HG02623 (cell line): Measurements from ENCODE around the gene GRHPR.
A peak's percentile ranks its signal among the peaks of the same experiment; 100 is the strongest.
"Not testable (repeated sequence)": the region's sequence is repeated elsewhere in the genome, so short reads cannot be mapped to it uniquely, and the experiment has no call there.

Source experiments
- ATAC-seq: cut with Tn5 transposase; IDR thresholded peaks from one replicate; pipeline ENCODE4 v1.9.1; 2021; ENCODE audit warnings: moderate library complexity; ENCODE audit not compliant: unreplicated experiment

GRHPR gene

GRCh38 chr9:37422289-37423104, at the start of gene GRHPR:
Gene GRHPR (plus strand): TSS chr9:37422696. CDS start chr9:37422751, 55 bp downstream.
- ATAC-seq = peak; percentile 94

DNA sequence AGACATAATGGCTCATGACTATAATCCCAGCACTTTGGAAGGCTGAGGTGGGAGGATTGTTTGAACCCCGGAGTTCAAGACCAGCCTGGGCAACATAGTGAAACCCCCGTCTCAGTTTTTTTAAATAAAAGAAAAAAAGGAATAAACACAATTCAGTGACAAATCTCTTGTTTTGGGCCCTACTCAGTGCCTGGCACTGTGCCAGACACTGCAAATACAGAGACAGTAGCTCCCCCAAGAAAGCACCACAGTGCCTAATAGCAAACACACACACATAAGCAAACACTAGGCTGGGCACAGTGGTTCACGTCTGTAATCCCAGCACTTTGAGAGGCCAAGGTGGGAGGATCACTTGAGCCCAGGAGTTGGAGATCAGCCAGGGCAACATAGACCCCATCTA, 49.7 kb upstream of the GRHPR start:
- no peak for ATAC-seq

- ATAC-seq = no peak
Measured at GRCh38 chr9:37373621-37374020, 48.9 kb upstream of the GRHPR start.

DNA sequence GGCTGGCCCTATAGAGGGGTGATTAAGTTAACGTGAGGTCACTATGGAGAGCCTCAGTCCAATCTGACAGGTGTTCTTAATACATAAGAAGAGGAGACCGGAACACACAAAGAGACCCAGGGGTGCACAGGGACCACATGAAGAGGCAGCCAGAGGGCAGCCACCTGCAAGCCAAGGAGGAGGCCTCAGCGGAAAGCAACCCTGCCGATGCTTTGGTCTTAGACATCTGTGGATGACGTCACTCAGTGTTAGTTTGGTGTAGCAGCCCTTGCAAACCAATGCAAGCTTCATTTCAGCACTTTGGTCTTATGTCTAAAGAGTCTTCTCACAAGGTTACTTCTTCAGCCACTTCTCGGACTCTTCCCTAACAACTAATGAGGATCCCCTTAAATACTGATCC, 47.6 kb upstream of the GRHPR start:
- peak; percentile 39 for ATAC-seq

DNA sequence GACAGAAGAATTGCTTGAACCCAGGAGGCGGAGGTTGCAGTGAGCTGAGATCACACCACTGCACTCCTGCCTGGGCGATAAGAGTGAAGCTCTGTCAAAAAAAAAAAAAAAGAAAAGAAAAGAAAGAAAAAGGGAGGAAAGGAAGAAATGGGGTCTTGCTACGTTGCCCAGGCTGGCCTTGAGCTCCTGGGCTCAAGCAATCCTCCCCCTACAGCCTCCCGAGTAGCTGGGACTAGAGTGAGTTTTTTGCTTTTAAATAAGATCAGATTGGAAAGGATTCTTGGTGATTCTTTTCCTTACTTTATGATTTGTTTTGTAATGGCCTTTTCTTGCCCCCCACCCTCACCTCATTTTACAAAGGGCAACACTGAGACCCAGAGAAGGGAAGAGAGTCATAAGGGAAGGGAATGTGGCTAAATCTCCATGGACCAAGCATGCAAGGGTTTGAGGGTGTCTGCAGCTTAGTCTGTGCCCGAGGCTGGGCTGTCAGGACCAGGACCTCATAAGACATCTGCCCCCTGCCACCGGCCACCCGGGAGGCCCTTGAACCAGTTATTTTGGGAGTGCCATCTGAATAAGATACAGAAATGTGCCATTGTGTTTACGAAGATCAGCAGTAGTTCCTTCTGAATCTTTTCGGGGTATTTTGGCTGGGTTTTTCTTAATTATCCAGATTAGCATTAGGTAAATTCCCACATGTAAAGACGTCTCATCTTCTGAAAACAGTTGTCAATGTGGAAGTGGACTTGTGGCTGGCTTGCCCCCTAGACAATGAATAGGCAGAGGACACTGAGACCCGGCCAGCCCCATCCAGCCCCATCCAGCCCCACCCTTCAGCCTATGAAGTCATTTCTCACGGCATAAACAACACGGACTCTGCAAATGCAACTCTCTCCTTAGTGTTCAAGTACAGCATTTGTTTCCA, 44.5 kb upstream of the GRHPR start:
- no peak for ATAC-seq

DNA sequence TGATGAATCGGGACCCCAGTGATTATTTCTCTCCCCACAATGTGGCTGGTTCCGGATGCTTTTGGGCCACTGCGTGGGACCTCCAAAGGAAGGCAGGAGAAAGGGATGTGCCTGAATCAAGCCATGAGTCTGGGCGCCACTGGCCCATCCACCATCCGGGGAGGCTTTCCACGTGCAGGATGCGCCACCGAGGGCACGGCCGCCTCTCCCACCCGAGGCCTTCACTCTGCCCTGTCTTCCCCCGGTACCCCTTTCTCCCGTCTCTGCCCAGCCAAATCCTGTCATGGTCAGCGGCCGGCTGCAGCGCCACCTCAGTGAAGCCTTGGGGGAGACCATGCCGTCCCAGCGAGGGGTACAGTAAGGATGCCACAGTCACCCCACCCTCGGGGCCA, 43.9 kb upstream of the GRHPR start:
- no peak for ATAC-seq

GRCh38 chr9:37379835-37380234, 42.7 kb upstream of the GRHPR start:
- no peak for ATAC-seq

GRCh38 chr9:37380570-37380969, 41.9 kb upstream of the GRHPR start:
- no peak for ATAC-seq

DNA sequence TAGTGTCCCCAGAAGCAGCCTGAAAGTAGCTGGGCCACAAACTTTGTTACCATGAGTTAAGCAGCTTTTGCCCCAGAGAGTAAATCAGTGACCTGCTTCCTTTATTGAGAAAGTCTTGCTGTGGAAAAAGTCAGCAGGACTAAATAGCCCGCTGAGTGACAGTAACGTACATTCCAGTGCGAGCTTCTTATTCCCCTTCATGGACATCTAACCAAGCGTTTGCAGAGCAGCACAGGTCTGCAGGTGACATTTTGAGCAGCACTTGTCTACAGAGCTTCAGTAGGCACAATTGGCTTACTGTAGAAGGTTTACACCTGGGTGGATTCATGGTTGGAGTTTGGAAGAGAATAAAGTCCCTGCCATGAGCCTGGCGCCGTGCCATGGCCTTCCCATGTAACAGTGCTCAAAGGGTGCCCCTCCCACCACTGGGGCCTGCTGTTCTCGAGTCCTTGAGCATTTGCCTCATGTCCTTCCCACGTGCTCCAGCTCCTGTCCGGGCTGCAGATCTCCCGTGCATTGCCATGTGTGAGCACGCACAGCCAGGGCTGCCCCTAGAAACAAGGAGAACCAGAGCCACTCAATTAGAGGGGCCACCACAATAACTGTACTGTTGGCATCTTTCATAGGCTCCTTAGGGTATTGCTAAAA, 41.3 kb upstream of the GRHPR start:
- ATAC-seq = no peak

DNA sequence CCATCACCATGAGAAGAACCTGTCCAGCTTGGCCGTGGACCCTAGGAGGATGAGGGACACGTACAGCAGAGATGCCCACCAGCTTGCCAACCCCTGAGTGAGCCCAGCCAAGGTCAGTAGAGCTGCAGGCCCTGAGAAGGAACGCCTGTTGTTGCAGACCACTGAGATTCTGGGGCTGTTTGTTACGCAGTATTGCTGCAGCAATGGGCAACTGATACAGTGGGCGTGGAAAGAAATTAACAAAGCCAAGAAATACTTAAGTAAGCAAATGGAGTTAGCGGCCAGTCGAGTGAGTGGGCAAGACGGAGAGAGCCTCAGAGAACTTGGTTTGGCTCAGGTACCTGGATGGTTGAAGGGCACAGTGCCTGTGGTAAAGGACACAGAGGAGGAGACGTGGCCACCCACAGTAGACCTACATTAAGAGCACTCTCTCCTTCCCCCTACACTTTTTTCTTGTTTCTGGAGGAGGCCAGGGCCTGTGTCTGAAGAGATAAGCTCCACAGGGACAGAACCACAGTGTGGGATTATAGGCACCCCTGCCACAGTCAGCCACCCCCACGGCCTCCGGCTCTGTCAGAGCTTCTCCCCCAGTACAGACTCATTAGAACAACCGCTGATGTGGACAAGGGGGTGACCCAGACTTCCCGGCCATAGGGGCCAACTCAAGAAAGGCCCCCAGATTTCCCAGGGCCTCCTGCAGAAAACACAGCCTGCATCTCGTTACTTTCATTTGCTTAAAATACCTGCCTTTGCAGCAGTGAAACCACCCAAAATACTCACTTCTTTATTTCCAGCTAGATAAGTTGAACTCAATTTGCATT, 40.1 kb upstream of the GRHPR start:
- no peak for ATAC-seq

DNA sequence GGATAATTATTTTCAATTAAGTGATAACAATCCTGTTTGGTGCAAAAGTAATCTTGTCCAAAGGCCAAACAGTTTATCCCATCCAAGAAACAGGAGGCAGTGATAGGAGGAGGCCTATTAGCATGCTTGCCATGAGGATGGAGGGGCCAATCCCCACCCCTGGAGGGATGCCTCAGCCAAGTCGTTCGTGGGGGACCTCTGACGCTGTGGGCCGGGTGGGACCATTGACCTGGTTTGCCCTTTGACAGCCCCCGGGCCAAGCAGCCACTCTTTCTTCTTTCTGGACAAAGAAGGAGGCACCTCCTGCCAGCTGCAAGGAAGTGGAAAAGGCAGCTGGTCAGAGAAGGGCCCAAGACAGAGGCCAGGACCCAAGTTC, 39.5 kb upstream of the GRHPR start:
- ATAC-seq = no peak

DNA sequence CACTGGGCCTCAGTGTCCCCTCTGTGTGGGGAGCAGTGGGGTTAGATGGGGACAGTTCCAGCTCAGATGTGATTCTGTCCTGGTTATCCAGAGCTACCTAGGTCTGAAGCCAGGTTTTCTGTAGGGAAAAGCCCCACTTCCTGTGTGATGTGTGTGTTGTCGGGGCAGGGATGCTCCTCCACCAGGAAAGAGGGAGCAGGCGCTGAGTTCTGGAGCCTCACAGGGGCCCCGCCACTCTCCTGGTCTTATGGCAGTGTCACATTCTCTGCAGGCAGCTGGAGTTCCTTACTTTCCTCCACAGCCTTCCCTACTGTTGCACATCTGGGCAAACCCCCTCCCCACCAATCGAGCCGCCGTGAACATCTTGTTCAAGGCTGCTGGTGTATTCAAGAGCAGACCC, 39.1 kb upstream of the GRHPR start:
- no peak for ATAC-seq

- no peak for ATAC-seq
Measured at GRCh38 chr9:37383876-37384746, 38.4 kb upstream of the GRHPR start.

- ATAC-seq = no peak
Measured at GRCh38 chr9:37385286-37385685, 37.2 kb upstream of the GRHPR start.

- ATAC-seq = no peak
Measured at GRCh38 chr9:37386988-37387387, 35.5 kb upstream of the GRHPR start.

DNA sequence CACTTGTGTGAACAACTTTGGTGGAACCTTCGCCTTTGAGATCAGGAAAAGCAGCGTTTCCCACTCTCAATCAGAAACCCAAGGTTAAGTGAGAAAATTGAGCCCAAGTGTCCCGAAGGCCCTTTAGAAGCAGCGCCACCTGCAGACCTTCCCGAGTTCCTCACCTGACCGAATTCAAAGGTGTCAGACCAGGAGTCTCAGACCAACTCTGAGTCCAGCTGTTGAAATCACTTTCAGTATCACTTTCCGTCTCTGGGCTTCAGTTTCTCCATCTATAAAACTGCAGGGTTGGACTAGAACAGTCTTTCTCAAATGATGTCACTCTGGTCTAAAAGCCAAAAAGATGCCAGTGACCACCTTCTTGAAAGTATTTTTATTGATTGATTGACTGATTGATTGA, 31.7 kb upstream of the GRHPR start:
- peak; percentile 83 for ATAC-seq

GRCh38 chr9:37392272-37392671, 30.2 kb upstream of the GRHPR start:
- no peak for ATAC-seq

DNA sequence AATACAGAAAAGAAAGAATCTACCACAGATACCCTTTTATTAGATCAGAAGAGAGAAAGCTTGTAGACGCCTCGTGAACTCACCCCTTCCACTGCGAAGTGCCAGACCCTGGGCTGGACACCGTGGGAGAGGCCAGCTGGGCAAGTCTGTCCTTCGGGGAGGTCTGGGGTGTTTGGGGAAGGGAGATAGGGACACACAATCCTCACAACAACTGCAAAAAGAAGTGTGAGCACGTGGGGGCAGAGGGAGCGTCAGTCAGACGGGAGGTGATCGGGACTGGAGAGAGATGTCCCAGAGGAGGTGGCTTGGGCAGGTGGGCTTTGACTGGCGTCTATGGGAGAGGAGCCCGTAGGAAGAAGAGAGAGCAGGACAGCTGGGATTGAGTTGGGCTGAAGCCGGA, 27.3 kb upstream of the GRHPR start:
- no peak for ATAC-seq

DNA sequence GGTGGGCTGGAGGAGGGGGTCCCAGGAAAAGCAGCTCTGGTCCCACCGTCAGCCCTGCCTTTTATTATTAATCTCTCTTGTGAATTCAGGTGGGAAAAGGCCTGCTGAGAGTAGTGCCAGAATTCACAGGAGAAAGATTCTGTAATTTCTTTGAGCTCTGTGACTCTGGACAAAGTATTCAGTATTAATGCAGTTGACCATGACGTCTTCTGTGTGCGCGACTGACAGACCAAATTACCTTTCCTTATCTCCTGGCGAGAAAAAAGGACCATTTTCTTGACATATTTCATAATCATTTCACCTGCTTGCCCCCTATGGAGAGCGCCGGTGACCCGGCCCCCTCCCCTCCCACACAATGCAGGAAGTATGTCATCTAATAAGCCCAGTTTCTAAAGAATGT, 26.8 kb upstream of the GRHPR start:
- no peak for ATAC-seq

GRCh38 chr9:37397948-37398347, 24.5 kb upstream of the GRHPR start:
- ATAC-seq = not testable (repeated sequence)
